NCI-H187 treated with DMSO at 0.1 percent for 48 hours (cell line): ENCODE data around the gene FPR2.
"Not testable (repeated sequence)": the region's sequence is repeated elsewhere in the genome, so short reads cannot be mapped to it uniquely, and the experiment has no call there.

Source experiments
- DNase-seq: peaks from one replicate; lab custom pipeline; 2025; lab: John Stamatoyannopoulos, UW

Gene FPR2

DNA sequence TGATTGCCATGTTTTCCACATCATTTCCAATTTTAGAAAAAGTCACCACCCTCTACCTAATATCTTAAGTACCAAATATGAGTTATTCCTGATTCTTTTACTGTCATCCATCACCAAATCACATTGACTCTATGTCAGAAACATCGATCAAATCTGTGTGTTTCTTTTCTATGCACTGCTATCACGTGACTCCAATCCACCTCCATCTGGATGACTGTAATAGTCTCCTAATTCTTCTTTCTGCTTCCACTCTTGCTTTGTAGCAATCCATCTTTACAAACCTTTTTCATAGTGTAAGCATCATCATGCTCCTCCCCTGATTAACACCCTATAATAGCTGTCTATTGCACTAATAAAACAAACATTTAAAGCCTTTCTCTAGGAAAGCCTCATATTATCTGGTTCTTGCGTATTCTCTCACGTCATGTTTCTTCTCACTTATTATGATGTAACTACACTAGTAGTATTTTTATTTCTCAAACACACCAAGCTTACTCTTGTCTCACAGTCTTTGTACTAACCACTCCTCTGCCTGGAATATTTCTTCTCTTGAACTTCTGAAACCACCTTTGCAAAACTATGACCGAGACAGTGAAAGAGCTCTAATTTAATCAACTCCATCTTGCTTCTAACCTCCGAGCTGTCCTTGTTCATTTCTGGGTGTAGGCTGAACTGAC lies 23.3 kb downstream of the FPR2 start:
- no peak for DNase-seq

- no peak for DNase-seq
These were observed 24.1 kb downstream of the FPR2 start for GRCh38 chr19:51784922-51785690.

DNA sequence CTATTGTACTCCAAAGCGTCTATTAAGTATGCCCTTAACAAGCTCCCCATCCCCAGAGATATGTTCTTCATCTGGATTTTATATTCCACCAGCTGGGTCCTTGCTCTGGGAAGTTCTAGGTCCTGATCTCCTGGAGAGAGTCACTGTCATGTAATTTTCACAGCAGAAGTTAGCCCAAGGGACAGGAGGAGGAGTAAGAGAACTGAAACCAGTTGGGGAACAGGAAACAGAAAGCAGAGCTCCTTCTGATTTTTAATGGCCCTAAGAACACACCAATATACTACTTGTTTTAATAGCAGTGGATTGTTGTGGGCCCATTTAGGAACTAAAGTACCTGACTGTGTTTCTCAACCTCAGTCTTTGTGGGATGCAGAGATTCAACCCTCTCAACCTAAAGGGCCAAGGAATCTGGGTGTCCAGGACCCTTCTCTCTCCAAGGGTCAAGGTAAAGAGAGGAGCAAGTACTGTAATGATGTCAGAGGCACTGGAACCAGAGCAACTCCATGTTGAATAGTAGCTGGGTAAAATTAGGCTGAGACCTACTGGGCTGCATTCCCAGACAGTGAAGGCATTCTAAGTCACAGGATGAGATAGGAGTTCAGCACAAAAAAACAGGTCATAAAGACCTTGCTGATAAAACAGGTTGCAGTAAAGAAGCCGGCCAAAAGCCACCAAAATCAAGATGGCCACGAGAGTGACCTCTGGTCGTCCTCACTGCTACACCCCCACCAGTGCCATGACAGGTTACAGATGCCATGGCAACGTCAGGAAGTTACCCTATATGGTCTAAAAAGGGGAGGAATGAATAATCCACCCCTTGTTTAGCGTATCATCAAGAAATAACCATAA lies 25.9 kb downstream of the FPR2 start:
- no peak for DNase-seq

DNA sequence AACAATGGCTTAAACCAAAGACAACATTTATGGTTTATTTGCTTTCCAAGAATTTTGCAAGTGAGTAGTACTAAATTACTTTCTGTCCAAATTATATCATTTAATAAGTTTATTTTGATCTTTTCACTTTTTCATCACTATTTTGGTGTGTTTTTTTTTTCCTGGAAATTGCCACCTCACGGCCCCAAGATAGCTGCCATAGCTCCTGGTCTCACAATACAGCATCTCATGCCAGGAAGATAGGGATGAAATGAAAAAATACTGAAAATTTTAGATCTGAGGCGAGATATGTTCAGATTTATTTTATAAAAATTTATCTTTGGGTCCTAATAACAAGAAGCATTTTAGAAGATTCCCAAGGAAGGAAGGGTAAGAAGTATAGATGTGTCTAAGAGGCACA lies 27.0 kb downstream of the FPR2 start:
- no peak for DNase-seq

DNA sequence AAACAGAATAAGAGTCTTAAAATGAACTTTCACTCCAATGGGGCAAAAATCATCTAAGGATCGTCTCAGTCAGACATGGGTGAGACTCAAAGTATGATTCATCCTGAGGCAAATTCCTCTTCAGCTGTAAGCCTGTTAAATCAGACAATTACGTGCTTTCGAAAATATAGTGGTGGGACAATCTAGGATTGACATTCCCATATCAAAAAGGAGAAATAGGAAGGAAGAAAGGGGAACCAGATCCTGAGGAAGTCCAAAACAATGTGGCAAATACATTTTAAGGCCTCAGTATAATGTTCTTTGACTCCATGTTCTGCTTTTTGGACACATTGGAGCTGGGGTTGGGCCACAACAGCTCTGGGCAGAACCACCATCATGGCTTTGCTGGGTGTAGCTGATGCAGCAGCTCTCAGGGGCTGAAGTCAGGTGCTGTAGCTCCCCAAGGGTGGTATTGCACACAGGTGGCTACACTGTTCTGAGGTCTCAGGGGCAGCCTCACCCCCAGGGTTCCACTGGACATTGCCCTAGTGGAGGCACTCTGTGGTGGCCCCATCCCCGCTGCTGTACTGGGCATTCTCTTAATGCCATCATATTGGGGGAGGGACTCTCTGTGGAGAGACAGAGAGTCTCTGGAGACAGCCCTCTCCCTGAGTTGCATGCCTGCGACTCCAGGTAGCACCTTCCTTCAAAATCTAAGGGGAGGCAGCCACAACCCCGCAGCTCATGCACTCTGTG lies 28.2 kb downstream of the FPR2 start:
- DNase-seq = no peak

- no peak for DNase-seq
These were observed 32.0 kb downstream of the FPR2 start for GRCh38 chr19:51792932-51793331.

GRCh38 chr19:51793994-51794393 lies 33.0 kb downstream of the FPR2 start:
- no peak for DNase-seq

- DNase-seq = no peak
These were observed 34.0 kb downstream of the FPR2 start, which contains the start of gene FPR3 for GRCh38 chr19:51794885-51795490. Gene FPR3, plus strand, starts transcription at chr19:51795157. Its CDS starts 28,592 bp downstream, at chr19:51823749.

GRCh38 chr19:51796195-51796679 lies 35.3 kb downstream of the FPR2 start:
- no peak for DNase-seq

- DNase-seq = no peak
These were observed 36.5 kb downstream of the FPR2 start for GRCh38 chr19:51797480-51797879.

- no peak for DNase-seq
These were observed 37.1 kb downstream of the FPR2 start for GRCh38 chr19:51798062-51798461.

GRCh38 chr19:51799034-51799773 lies 38.2 kb downstream of the FPR2 start:
- no peak for DNase-seq

DNA sequence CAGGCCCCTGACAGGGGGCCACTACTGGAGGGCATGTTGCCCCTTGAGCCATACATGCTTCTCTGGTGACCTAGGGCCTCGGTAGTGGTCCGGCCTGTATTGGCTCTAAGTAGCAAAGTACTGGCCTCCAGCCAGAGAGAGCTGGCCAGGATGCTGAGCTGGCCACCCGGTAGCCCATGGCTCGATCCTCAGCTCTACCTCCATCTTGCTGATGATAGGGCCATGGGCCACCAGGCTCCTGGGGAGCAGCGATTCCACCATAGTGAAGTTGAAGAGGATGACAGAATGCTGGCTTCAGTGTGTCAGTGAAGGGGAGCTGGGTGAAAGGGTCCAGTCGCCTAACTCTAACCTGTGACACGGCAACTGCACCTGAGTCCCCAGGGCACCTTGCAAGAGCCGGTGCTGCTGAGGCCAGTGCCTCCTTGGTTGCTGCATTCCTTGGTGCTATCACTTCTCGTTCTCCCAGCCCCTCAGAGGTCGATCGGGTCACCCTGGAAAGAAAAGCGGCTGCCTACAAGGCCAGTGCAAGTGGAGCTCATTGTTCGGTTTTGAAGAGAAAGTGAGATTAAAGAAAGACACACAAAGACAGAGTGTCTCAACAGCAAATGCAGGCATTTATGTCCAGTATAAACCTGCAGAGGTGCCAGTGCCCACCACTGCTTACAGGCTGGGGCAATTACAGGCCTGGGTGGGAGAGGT lies 38.9 kb downstream of the FPR2 start:
- DNase-seq = no peak

DNA sequence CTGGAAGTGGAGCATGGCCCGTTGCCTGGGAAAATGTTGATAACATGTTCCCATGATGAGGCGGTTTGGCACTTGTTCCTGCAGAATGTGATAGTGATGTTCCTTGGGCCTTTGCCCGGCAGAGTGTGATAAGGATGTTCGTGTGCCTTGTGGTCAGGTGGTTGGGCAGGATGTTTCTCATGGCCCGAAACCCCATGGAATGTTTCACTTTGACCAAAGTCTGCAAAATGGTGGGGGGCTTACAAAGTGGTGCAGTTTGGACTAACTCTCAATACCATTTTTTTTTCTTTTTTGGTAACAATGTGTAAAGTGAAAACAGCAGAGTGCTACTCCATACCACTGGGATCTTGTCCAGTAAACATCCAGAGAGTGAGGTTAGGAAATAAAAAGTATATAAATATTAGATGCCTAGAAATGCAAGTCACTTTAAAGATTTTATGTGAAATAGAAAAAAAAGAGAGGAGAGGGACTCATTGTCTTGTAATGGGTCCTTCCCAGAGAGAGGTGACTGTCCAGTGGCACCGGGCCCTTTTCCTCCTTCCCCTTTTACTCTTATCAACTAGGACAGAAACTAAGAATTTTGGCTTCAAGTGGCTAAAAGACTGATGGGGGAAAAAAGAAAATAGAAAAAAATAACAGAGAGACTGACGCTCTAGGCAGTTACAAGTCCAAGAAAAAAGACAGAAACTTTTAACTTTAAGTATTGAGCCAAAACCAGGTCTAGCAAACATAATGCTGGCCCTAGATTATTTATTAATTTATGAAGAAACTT lies 39.7 kb downstream of the FPR2 start:
- DNase-seq = no peak

GRCh38 chr19:51802775-51803174 lies 41.8 kb downstream of the FPR2 start:
- no peak for DNase-seq

DNA sequence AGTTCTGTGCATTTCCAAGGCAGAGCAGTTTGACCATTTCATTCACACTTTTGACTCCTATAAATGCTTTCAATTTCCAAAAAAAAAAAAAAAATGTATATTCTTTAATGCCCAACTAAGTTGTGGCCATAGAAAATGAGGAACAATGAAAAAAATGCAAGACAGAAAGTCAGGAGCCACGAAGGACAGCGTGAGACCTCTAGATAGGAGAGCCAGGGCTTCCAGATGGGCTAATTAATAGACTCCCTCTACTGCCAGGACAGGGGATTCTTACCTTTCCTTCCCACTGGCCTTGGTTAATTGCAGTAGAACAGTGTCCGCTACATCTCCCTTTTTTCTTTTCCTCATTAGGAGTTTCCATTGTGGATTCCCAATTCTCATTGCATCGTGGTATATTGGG lies 42.5 kb downstream of the FPR2 start:
- no peak for DNase-seq

DNA sequence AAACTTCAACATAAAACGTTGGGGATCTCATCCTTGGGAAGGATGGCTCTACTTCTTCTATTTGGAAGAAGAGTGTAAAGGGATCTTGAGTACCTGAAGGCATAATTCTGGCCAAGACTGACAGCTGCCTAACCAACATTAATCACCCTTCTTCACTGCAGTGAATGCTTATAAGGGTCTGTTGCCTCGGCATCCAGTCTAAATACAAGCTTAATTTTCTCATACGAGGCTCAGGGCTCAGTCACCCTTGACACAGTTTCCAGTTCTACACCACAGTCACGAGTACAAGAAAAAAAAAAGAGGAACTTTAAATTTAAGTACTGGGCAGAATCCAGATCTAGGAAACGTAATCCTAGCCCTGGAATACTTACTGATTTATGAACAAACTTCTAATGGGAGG lies 43.0 kb downstream of the FPR2 start:
- DNase-seq = no peak

DNA sequence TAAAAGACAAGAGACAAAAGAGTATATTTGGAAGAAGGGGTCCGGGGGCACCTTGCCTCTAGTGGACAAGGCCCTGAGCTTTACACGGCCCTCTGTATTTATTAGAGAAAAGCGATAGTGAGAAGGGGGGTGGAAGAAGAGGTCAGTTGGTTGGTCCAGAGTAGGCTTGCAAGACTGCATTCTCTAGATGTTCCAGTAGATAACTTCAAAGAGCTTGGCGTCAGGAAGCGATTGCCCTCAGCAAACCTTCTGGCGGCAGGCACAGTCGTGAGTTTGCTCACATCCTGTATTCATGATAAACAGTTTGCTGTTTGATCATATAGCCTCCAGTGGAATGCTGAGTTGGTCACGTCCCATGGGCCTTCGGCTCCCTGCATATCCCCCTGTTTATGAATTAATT lies 43.8 kb downstream of the FPR2 start:
- not testable (repeated sequence) for DNase-seq

GRCh38 chr19:51805396-51805795 lies 44.4 kb downstream of the FPR2 start:
- not testable (repeated sequence) for DNase-seq
